HepG2 (cell line): ENCODE measurements around the gene STS.

Experiments used
- BRF2 ChIP-seq: sonication (generic); formaldehyde crosslinking; IDR thresholded peaks from 2 replicates; pipeline ENCODE4 v1.8.1; 2022; ENCODE audit warnings: mild to moderate bottlenecking, missing genetic modification reagents
- CTCF ChIP-seq: sonication (generic); formaldehyde crosslinking; IDR thresholded peaks from 2 replicates; pipeline ENCODE4 v1.5.0; 2020; ENCODE audit warnings: mild to moderate bottlenecking, missing genetic modification reagents, moderate library complexity
- EZH2 ChIP-seq: conservative IDR thresholded peaks from 2 replicates; pipeline ENCODE4 v1.6.1; 2012; ENCODE audit warnings: mild to moderate bottlenecking, low read depth, low read length, moderate library complexity
- GABPB1 ChIP-seq: IDR thresholded peaks from 2 replicates; pipeline ENCODE4 v1.6.1; 2016; ENCODE audit warnings: mild to moderate bottlenecking, missing genetic modification reagents, moderate library complexity, missing compliant biosample characterization
- PHF20 ChIP-seq: sonication (generic); formaldehyde crosslinking; IDR thresholded peaks from 2 replicates; pipeline ENCODE4 v1.5.0; 2020; ENCODE audit warnings: mild to moderate bottlenecking, missing genetic modification reagents
- RELA ChIP-seq: sonication (generic); formaldehyde crosslinking; IDR thresholded peaks from 2 replicates; pipeline ENCODE4 v1.4.0; 2020; ENCODE audit warnings: missing genetic modification reagents
- RFX1 ChIP-seq: fragments of 450-650 bp; IDR thresholded peaks from 2 replicates; pipeline ENCODE4 v1.6.1; 2017
- SIX4 ChIP-seq: sonication (generic); formaldehyde crosslinking; IDR thresholded peaks from 2 replicates; pipeline ENCODE4 v1.4.0; 2020; ENCODE audit warnings: missing genetic modification reagents
- ZBTB43 ChIP-seq: sonication (generic); formaldehyde crosslinking; conservative IDR thresholded peaks from 2 replicates; pipeline ENCODE4 v1.4.0; 2020; ENCODE audit warnings: missing genetic modification reagents
- ZFAT ChIP-seq: sonication (generic); formaldehyde crosslinking; conservative IDR thresholded peaks from 2 replicates; pipeline ENCODE4 v1.8.1; 2023; ENCODE audit warnings: missing genetic modification reagents, inconsistent platforms
- ZNF207 ChIP-seq: fragments of 450-650 bp; IDR thresholded peaks from 2 replicates; pipeline ENCODE4 v1.6.1; 2016; ENCODE audit warnings: antibody characterized with exemption, borderline replicate concordance
- ZNF292 ChIP-seq: sonication (generic); formaldehyde crosslinking; IDR thresholded peaks from 2 replicates; pipeline ENCODE4 v1.8.1; 2022; ENCODE audit warnings: mild to moderate bottlenecking, low read depth, missing genetic modification reagents, borderline replicate concordance
- ZNF782 ChIP-seq: sonication (generic); formaldehyde crosslinking; IDR thresholded peaks from 2 replicates; pipeline ENCODE4 v1.4.0; 2020; ENCODE audit warnings: missing genetic modification reagents, mild to moderate bottlenecking, borderline replicate concordance

GRCh38 chrX:7188672-7189071 is 41.2 kb downstream of the STS start:
- TF ChIP-seq ZFAT (CRISPR knock-in tag) (no peak), GABPB1 (CRISPR knock-in tag) (no peak), RFX1 (no peak), CTCF (CRISPR knock-in tag) (no peak), RELA (CRISPR knock-in tag) (no peak), ZNF782 (CRISPR knock-in tag) (no peak), EZH2 (no peak), BRF2 (CRISPR knock-in tag) (no peak), ZNF207 (no peak), PHF20 (CRISPR knock-in tag) (no peak), ZBTB43 (CRISPR knock-in tag) (no peak), ZNF292 (no peak), SIX4 (CRISPR knock-in tag) (no peak)
